Measurements from ENCODE around the gene TRERF1. TPM values are rescaled to one million over a fixed set of nuclear protein-coding genes. Genes with fewer than 3 reads are reported as not detected.
"Not testable (repeated sequence)": the region's sequence is repeated elsewhere in the genome, so short reads cannot be mapped to it uniquely, and the experiment has no call there.

TRERF1 gene
- total RNA-seq, 1 experiment from 2014 or later, result 22.3 TPM

DNA sequence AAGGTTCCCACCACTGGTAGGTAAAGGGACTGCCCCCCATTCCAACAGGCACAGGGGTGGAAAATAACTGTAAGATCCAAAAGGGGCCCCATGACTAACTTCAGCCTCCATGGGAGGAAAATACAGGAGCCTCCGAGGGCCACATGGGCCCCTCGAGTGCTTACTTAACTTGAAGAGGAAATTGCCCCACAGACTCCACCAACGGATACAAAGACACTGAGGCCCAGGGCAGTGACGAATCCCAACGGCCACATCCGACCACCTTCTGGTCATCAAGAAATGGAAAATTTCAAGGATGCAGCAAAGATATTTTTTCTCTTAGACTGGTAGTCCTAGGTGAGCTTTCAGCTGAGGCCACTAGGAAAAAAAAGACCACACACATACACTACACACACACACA lies 118.1 kb downstream of the TRERF1 start:
- CTCF ChIA-PET, result interaction anchor here (1.0 to 1.6 kb wide), 4 partner anchors 24 to 214 kb away, joined by 3 to 7 read pairs (median 6); no protein-coding TSS in a partner anchor
- H3K4me1 Mint-ChIP-seq, result peaks cover 21% of the 10 kb centered on the region
- no peak for TF ChIP-seq ZNF396 (CRISPR knock-in tag; IDR thresholded peaks at IDR 0.05; ENCODE audit: borderline replicate concordance)
- TF ChIP-seq CREM (CRISPR knock-in tag; IDR thresholded peaks at IDR 0.05), result no peak
- no peak for TF ChIP-seq HMGA2 (CRISPR knock-in tag; IDR thresholded peaks at IDR 0.05)
- H3K36me3 Mint-ChIP-seq, result no peaks in the 10 kb centered on the region
- DNase-seq (ENCODE audit: low spot score), result no peak
- ATAC-seq, result no peak
- H3K9me3 Mint-ChIP-seq, result no peaks in the 10 kb centered on the region
- no peak overlapping the region for H3K27ac Mint-ChIP-seq
- no peaks in the 10 kb centered on the region for H3K27me3 Mint-ChIP-seq (ENCODE audit: low read depth)
- POLR2A ChIA-PET, result no interaction called here
- H3K4me3 Mint-ChIP-seq, result no peak overlapping the region

DNA sequence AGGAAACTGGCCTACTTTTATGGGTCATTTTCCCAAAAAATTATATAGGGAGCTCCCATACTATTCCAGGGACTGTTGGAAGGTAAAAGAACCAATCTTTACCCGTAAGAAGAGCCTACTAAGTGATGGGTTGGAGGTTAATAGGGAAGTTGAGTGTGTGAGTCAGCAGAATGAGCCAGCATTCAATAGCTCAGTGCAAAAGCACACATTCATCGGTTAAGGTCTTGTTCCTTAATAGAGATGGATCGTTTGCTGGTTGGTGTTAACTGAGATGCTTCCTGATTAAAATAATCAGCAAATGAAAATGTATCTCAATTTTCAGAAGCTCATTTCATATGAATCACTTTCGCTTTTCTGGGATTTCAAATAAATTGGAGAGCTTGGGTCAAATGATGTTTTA lies 118.8 kb downstream of the TRERF1 start:
- no peaks in the 10 kb centered on the region for H3K36me3 Mint-ChIP-seq
- CTCF ChIA-PET, result interaction anchor here (1.0 to 1.6 kb wide), 5 partner anchors 11 to 215 kb away, joined by 3 to 7 read pairs (median 5); no protein-coding TSS in a partner anchor

DNA sequence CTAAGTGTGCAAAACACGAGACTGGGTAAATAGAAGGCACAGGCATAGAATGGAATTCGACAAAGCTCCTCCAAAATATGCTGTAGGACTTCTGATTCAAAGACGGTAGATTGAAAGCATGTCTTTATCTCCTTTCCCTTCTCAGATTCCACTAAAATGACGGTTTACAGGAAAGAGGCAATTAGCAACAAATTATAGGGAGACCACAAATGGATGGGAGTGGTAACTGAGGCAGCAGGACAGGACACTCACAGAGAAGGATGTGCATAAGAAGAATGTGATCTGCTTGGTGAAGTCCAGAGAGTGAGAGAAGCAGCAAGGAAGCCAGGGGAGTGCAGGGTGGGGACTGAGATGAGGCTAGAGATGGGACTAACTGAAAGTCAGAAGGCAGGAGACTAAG lies 120.7 kb downstream of the TRERF1 start:
- ChIA-PET CTCF (interaction anchor here (1.2 to 1.6 kb wide), 3 partner anchors 45 to 217 kb away, joined by 3 to 6 read pairs (median 3); no protein-coding TSS in a partner anchor), POLR2A (no interaction called here)
- DNase-seq (ENCODE audit: low spot score) (no peak), ATAC-seq (no peak)
- no peak overlapping the region for H3K27ac Mint-ChIP-seq
- no peak overlapping the region for H3K4me3 Mint-ChIP-seq
- peaks cover 13% of the 10 kb centered on the region for H3K4me1 Mint-ChIP-seq
- no peaks in the 10 kb centered on the region for H3K9me3 Mint-ChIP-seq
- H3K27me3 Mint-ChIP-seq (ENCODE audit: low read depth), result no peaks in the 10 kb centered on the region
- H3K36me3 Mint-ChIP-seq, result no peaks in the 10 kb centered on the region
- TF ChIP-seq, protein P1, sequence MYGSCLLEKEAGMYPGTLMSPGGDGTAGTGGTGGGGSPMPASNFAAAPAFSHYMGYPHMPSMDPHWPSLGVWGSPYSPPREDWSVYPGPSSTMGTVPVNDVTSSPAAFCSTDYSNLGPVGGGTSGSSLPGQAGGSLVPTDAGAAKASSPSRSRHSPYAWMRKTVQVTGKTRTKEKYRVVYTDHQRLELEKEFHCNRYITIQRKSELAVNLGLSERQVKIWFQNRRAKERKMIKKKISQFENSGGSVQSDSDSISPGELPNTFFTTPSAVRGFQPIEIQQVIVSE (CRISPR knock-in tag; IDR thresholded peaks at IDR 0.05; ENCODE audit: borderline replicate concordance), result no peak
- no peak for TF ChIP-seq TEAD1 (CRISPR knock-in tag; IDR thresholded peaks at IDR 0.05)

More for the DNA sequence above, 118.8 kb downstream of the TRERF1 start:
- Mint-ChIP-seq H3K27ac (no peak overlapping the region), H3K27me3 (ENCODE audit: low read depth) (no peaks in the 10 kb centered on the region), H3K4me1 (peaks cover 14% of the 10 kb centered on the region), H3K4me3 (no peak overlapping the region), H3K9me3 (no peaks in the 10 kb centered on the region)
- no peak for DNase-seq (ENCODE audit: low spot score)
- POLR2A ChIA-PET, result no interaction called here
- ATAC-seq, result no peak
- TF ChIP-seq NFE2L1 (CRISPR knock-in tag; IDR thresholded peaks at IDR 0.05) (no peak), SOX15 (CRISPR knock-in tag; IDR thresholded peaks at IDR 0.05) (no peak)

DNA sequence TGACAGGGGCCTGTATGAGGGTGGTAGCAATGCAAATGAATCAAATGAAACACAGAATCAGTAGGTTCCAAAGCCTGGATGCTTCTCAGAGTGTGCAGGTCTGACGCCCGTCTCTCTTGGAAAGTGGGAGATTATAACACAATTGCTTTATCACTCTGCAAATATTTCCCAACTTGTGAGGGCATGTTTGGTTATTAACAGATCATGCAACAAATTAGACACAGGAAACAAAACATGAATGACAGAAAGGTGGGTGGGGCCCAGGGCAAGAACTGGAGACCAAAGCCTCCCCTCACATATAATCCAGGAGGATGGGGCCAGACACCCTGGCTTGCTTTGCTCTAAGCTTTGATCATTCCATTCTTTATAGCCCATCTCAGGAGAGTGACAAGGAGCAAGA lies 125.5 kb downstream of the TRERF1 start:
- H3K4me3 Mint-ChIP-seq, result no peak overlapping the region
- DNase-seq (ENCODE audit: low spot score) (no peak), ATAC-seq (no peak)
- ChIA-PET CTCF (no interaction called here), POLR2A (interaction anchor here (1.1 kb wide), 1 partner anchor 66 kb away, joined by 3 read pairs; no protein-coding TSS in a partner anchor)
- no peaks in the 10 kb centered on the region for H3K27me3 Mint-ChIP-seq (ENCODE audit: low read depth)
- no peaks in the 10 kb centered on the region for H3K36me3 Mint-ChIP-seq
- TF ChIP-seq NR2C2 (CRISPR knock-in tag; IDR thresholded peaks at IDR 0.05) (no peak), TCF7 (CRISPR knock-in tag; IDR thresholded peaks at IDR 0.05; ENCODE audit: low read depth) (no peak), OVOL2 (CRISPR knock-in tag; IDR thresholded peaks at IDR 0.05; ENCODE audit: borderline replicate concordance) (no peak), ELF4 (CRISPR knock-in tag; IDR thresholded peaks at IDR 0.05; ENCODE audit: low read depth) (no peak), RORB (CRISPR knock-in tag; IDR thresholded peaks at IDR 0.05) (no peak), JUN (CRISPR knock-in tag; IDR thresholded peaks at IDR 0.05) (no peak), ZNF263 (CRISPR knock-in tag; IDR thresholded peaks at IDR 0.05; ENCODE audit: low read depth) (no peak), FOXP1 (CRISPR knock-in tag; IDR thresholded peaks at IDR 0.05; ENCODE audit: borderline replicate concordance) (no peak)
- TF ChIP-seq, protein P2, sequence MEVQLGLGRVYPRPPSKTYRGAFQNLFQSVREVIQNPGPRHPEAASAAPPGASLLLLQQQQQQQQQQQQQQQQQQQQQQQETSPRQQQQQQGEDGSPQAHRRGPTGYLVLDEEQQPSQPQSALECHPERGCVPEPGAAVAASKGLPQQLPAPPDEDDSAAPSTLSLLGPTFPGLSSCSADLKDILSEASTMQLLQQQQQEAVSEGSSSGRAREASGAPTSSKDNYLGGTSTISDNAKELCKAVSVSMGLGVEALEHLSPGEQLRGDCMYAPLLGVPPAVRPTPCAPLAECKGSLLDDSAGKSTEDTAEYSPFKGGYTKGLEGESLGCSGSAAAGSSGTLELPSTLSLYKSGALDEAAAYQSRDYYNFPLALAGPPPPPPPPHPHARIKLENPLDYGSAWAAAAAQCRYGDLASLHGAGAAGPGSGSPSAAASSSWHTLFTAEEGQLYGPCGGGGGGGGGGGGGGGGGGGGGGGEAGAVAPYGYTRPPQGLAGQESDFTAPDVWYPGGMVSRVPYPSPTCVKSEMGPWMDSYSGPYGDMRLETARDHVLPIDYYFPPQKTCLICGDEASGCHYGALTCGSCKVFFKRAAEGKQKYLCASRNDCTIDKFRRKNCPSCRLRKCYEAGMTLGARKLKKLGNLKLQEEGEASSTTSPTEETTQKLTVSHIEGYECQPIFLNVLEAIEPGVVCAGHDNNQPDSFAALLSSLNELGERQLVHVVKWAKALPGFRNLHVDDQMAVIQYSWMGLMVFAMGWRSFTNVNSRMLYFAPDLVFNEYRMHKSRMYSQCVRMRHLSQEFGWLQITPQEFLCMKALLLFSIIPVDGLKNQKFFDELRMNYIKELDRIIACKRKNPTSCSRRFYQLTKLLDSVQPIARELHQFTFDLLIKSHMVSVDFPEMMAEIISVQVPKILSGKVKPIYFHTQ (CRISPR knock-in tag; IDR thresholded peaks at IDR 0.05), result no peak
- TF ChIP-seq, protein P3, sequence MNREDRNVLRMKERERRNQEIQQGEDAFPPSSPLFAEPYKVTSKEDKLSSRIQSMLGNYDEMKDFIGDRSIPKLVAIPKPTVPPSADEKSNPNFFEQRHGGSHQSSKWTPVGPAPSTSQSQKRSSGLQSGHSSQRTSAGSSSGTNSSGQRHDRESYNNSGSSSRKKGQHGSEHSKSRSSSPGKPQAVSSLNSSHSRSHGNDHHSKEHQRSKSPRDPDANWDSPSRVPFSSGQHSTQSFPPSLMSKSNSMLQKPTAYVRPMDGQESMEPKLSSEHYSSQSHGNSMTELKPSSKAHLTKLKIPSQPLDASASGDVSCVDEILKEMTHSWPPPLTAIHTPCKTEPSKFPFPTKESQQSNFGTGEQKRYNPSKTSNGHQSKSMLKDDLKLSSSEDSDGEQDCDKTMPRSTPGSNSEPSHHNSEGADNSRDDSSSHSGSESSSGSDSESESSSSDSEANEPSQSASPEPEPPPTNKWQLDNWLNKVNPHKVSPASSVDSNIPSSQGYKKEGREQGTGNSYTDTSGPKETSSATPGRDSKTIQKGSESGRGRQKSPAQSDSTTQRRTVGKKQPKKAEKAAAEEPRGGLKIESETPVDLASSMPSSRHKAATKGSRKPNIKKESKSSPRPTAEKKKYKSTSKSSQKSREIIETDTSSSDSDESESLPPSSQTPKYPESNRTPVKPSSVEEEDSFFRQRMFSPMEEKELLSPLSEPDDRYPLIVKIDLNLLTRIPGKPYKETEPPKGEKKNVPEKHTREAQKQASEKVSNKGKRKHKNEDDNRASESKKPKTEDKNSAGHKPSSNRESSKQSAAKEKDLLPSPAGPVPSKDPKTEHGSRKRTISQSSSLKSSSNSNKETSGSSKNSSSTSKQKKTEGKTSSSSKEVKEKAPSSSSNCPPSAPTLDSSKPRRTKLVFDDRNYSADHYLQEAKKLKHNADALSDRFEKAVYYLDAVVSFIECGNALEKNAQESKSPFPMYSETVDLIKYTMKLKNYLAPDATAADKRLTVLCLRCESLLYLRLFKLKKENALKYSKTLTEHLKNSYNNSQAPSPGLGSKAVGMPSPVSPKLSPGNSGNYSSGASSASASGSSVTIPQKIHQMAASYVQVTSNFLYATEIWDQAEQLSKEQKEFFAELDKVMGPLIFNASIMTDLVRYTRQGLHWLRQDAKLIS (CRISPR knock-in tag; IDR thresholded peaks at IDR 0.05; ENCODE audit: borderline replicate concordance), result no peak
- no peaks in the 10 kb centered on the region for H3K9me3 Mint-ChIP-seq
- no peak overlapping the region for H3K27ac Mint-ChIP-seq
- peaks cover 11% of the 10 kb centered on the region for H3K4me1 Mint-ChIP-seq

DNA sequence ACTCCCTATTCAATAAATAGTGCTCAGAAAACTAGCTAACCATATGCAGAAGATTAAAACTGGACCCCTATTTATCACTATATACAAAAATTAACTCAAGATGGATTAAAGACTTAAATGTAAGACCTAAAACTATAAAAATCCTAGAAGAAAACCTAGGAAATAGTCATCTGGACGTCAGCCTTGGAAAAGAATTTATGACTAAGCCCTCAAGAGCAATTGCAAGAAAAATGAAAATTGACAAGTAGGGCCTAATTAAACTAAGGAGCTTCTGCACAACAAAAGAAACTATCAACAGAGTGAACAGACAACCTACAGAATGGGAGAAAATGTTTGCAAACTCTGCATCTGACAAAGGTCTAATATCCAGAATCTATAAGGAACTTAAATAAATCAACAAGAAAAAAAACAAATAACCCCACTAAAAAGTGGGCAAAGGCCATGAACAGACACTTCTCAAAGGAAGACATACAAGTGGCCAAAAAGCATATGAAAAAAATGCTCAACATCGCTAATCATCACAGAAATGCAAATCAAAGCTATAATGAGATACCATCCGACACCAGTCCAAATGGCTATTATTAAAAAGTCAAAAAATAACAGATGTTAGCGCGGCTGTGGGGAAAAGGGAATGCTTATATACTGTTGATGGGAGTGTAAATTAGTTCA lies 126.9 kb downstream of the TRERF1 start:
- H3K27me3 Mint-ChIP-seq (ENCODE audit: low read depth); ATAC-seq; H3K27ac Mint-ChIP-seq; DNase-seq (ENCODE audit: low spot score); H3K36me3 Mint-ChIP-seq; CTCF ChIA-PET; H3K9me3 Mint-ChIP-seq; H3K4me3 Mint-ChIP-seq: not testable (repeated sequence)
- peaks cover 10% of the 10 kb centered on the region for H3K4me1 Mint-ChIP-seq
- POLR2A ChIA-PET, result interaction anchor here (1.1 kb wide), 1 partner anchor 65 kb away, joined by 3 read pairs; no protein-coding TSS in a partner anchor

All from WTC11 (cell line).